Spleen (tissue), 7 donors: ENCODE results near the gene EML6.

Source experiments
- POLR2A ChIP-seq, 3 donors: fragments of 450-650 bp; IDR thresholded peaks; one replicate each; pipeline ENCODE4 v1.5.1; 2017; ENCODE audit warnings: antibody characterized with exemption in 3 of 3, mild to moderate bottlenecking in 1 of 3
- POLR2AphosphoS5 ChIP-seq, 3 donors: sonication (generic); formaldehyde crosslinking; IDR thresholded peaks; one replicate each; pipeline ENCODE4 v1.5.1; 2017; ENCODE audit warnings: antibody characterized with exemption in 3 of 3
- TF ChIP-seq, protein P1 (sequence below), 11 experiments: fragments of 200-600 bp in 7 of 11; fragments of 450-650 bp in 4 of 11; sonication (generic) in 4 of 11; IDR thresholded peaks in 8 of 11; conservative IDR thresholded peaks in 3 of 11; 1 replicate in 7 of 11; 2 replicates in 4 of 11; pipeline versions ENCODE4 v1.4.0 to v1.8.0; 2016 to 2021; ENCODE audit warnings: antibody characterized with exemption in 11 of 11, inconsistent platforms in 4 of 11, mild to moderate bottlenecking in 1 of 11
- donor health status: DM: no; HTN: no; CAD: no; lungs with moderate emphysema.
- donor health status: DM: no; HTN: no; CAD: no.
- donor health status: DM: no; HTN: no; CAD: no.

DNA sequence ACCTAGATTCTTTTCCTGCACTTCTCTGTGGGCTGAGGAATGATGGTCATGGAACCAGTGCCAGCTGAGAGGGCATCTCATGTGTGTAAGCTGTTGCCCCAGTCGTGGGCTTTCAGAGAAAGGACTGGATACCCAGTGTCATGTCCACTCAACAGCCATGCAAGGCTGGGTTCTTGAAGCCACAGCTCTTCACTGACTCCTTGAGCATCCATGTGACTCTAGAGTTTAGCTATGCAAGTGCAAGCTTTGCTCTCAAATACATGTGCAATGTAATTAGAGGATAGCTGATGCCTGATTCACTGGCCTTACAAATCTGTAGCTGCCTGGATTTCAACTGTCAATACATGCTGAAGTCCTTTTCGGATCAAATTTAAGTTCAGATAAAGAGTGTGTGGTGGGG lies 46.8 kb upstream of the EML6 start:
- TF ChIP-seq POLR2A (IDR thresholded peaks at IDR 0.05) (no peak), POLR2AphosphoS5 (IDR thresholded peaks at IDR 0.05) (no peak)
- TF ChIP-seq, protein P1, sequence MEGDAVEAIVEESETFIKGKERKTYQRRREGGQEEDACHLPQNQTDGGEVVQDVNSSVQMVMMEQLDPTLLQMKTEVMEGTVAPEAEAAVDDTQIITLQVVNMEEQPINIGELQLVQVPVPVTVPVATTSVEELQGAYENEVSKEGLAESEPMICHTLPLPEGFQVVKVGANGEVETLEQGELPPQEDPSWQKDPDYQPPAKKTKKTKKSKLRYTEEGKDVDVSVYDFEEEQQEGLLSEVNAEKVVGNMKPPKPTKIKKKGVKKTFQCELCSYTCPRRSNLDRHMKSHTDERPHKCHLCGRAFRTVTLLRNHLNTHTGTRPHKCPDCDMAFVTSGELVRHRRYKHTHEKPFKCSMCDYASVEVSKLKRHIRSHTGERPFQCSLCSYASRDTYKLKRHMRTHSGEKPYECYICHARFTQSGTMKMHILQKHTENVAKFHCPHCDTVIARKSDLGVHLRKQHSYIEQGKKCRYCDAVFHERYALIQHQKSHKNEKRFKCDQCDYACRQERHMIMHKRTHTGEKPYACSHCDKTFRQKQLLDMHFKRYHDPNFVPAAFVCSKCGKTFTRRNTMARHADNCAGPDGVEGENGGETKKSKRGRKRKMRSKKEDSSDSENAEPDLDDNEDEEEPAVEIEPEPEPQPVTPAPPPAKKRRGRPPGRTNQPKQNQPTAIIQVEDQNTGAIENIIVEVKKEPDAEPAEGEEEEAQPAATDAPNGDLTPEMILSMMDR (IDR thresholded peaks at IDR 0.05 in 8 of 11, conservative IDR thresholded peaks at IDR 0.05 in 3 of 11): no peak
